Measurements from ENCODE around the gene SLC44A3.

- no peak for TF ChIP-seq CTCF (IDR thresholded peaks at IDR 0.05)
- TF ChIP-seq EZH2 (IDR thresholded peaks at IDR 0.05), result no peak
- TF ChIP-seq EZH2phosphoT487 (IDR thresholded peaks at IDR 0.05), result no peak
Measured at GRCh38 chr1:94823116-94823515, 3.0 kb downstream of the SLC44A3 start.

Measured in neural progenitor cell (in vitro differentiated cells).